PC-9 (cell line): ENCODE measurements around the gene CFAP107. TPM values are rescaled to one million over a fixed set of nuclear protein-coding genes. Genes with fewer than 3 reads are reported as not detected.

Source experiments
- BruUV-seq: library from RNA; stranded (reverse); fragments of 400-500 nt; replicated peaks from 2 replicates; lab custom pipeline; 2021; lab: Mats Ljungman, UMichigan
- CTCF ChIA-PET: fragments of 300-600 bp; sonication (Branson Sonifier 250); formaldehyde crosslinking; loops from one replicate; lab custom pipeline; 2022; ENCODE audit warnings: antibody characterized with exemption; lab: Charles Lee
- POLR2A ChIA-PET: fragments of 300-600 bp; sonication (Branson Sonifier 250); formaldehyde crosslinking; loops from one replicate; lab custom pipeline; 2022; ENCODE audit warnings: antibody characterized with exemption; ENCODE audit not compliant: unreplicated experiment; lab: Charles Lee
- DNase-seq, 2 experiments: peaks; one replicate each; pipeline versions ENCODE4 v3.0.0 to v3.0.0-alpha.2; 2015 to 2022; ENCODE audit warnings: mixed read lengths in 1 of 2
- H2AFZ ChIP-seq: fragments of 200-600 bp; sonication (generic); 2 replicates; pipeline ENCODE4 v1.8.1; 2017; ENCODE audit warnings: antibody characterized with exemption
- H3F3A ChIP-seq: fragments of 200-600 bp; sonication (generic); 2 replicates; pipeline ENCODE4 v1.8.1; 2017; ENCODE audit warnings: antibody characterized with exemption, mild to moderate bottlenecking, low read depth; ENCODE audit not compliant: insufficient read depth
- H3K27ac ChIP-seq: fragments of 200-600 bp; sonication (generic); 2 replicates; pipeline ENCODE4 v1.6.1; 2016; ENCODE audit warnings: mixed run types
- H3K27me3 ChIP-seq: fragments of 200-600 bp; sonication (generic); 2 replicates; pipeline ENCODE4 v1.6.1; 2016; ENCODE audit warnings: low read depth, mixed run types; ENCODE audit not compliant: insufficient read depth
- H3K36me3 ChIP-seq: fragments of 200-600 bp; sonication (generic); 2 replicates; pipeline ENCODE4 v1.6.1; 2016; ENCODE audit warnings: low read depth, mixed run types
- H3K4me1 ChIP-seq: fragments of 200-600 bp; sonication (generic); replicated peaks from 2 replicates; pipeline ENCODE4 v1.6.1; 2016; ENCODE audit warnings: mixed run types; ENCODE audit not compliant: insufficient read depth
- H3K4me2 ChIP-seq: fragments of 200-600 bp; sonication (generic); 2 replicates; pipeline ENCODE4 v1.6.1; 2017; ENCODE audit warnings: mixed run types
- H3K4me3 ChIP-seq: fragments of 200-600 bp; sonication (generic); 2 replicates; pipeline ENCODE4 v1.6.1; 2016; ENCODE audit warnings: mixed run types
- H3K79me2 ChIP-seq: fragments of 200-600 bp; sonication (generic); 2 replicates; pipeline ENCODE4 v1.6.1; 2017; ENCODE audit warnings: low read depth, mixed run types
- H3K9me2 ChIP-seq: fragments of 200-600 bp; sonication (generic); 2 replicates; pipeline ENCODE4 v1.8.1; 2017; ENCODE audit warnings: mild to moderate bottlenecking; ENCODE audit not compliant: insufficient read depth
- H3K9me3 ChIP-seq: fragments of 200-600 bp; sonication (generic); 2 replicates; pipeline ENCODE4 v1.8.1; 2016; ENCODE audit warnings: low read depth; ENCODE audit not compliant: insufficient read depth
- H4K20me1 ChIP-seq: fragments of 200-600 bp; sonication (generic); 2 replicates; pipeline ENCODE4 v1.8.1; 2017; ENCODE audit not compliant: insufficient read depth
- CTCF ChIP-seq: fragments of 200-600 bp; sonication (generic); conservative IDR thresholded peaks from 2 replicates; pipeline ENCODE4 v1.6.1; 2017; ENCODE audit warnings: mixed run types, antibody characterized with exemption, mild to moderate bottlenecking, moderate library complexity
- EZH2 ChIP-seq: fragments of 200-600 bp; sonication (generic); IDR thresholded peaks from 2 replicates; pipeline ENCODE4 v1.8.0; 2017; ENCODE audit warnings: antibody characterized with exemption, low read depth
- intact Hi-C: fragments of 100-400 bp; cut with micrococcal nuclease; formaldehyde crosslinking; loops from one replicate; pipeline ENCODE4 v1.10.0; 2022; ENCODE audit not compliant: unreplicated experiment
- total RNA-seq: library from RNA; stranded (reverse); gene quantifications from 2 replicates; pipeline ENCODE4 v1.2.3, GENCODE V29; 2021

The CFAP107 gene
- total RNA-seq, 1 experiment from 2014 or later: not detected

- no peaks in the 10 kb centered on the region for H3K79me2 ChIP-seq
- H3K4me3 ChIP-seq: no peak overlapping the region
- H3K27me3 ChIP-seq: peaks cover 46% of the 10 kb centered on the region
- H3K9me3 ChIP-seq: no peaks in the 10 kb centered on the region
- no peak overlapping the region for H3K4me2 ChIP-seq
- no peaks in the 10 kb centered on the region for H3K4me1 ChIP-seq
- BruUV-seq: no TSS peak
- no peaks in the 10 kb centered on the region for H3K36me3 ChIP-seq
- no peak for TF ChIP-seq EZH2
- no peak for TF ChIP-seq CTCF
- no peak overlapping the region for H2AFZ ChIP-seq
- no peak overlapping the region for H3K27ac ChIP-seq
- DNase-seq: no peak
- H3F3A ChIP-seq: no peaks in the 10 kb centered on the region
- ChIA-PET POLR2A (no interaction called here), CTCF (no interaction called here)
- intact Hi-C loops: no loop called here
- H3K9me2 ChIP-seq: no peaks in the 10 kb centered on the region
- H4K20me1 ChIP-seq: no peaks in the 10 kb centered on the region
Measured at GRCh38 chr1:12762766-12763165, 16.8 kb downstream of the CFAP107 start.

- H4K20me1 ChIP-seq: no peaks in the 10 kb centered on the region
- intact Hi-C loops: no loop called here
- H3K36me3 ChIP-seq: no peaks in the 10 kb centered on the region
- POLR2A ChIA-PET: no interaction called here
- no peak overlapping the region for H3K4me2 ChIP-seq
- H3K9me2 ChIP-seq: no peaks in the 10 kb centered on the region
- H3K27me3 ChIP-seq: peaks cover 40% of the 10 kb centered on the region
- BruUV-seq: no TSS peak
- H3F3A ChIP-seq: no peaks in the 10 kb centered on the region
- TF ChIP-seq CTCF (no peak), EZH2 (no peak)
- CTCF ChIA-PET: no interaction called here
- H3K79me2 ChIP-seq: no peaks in the 10 kb centered on the region
- H3K4me3 ChIP-seq: no peak overlapping the region
- H2AFZ ChIP-seq: no peak overlapping the region
- no peak overlapping the region for H3K27ac ChIP-seq
- no peak for DNase-seq
- no peaks in the 10 kb centered on the region for H3K4me1 ChIP-seq
- no peaks in the 10 kb centered on the region for H3K9me3 ChIP-seq
Measured at GRCh38 chr1:12763479-12763878, 17.5 kb downstream of the CFAP107 start.

GRCh38 chr1:12764016-12764415 lies 18.0 kb downstream of the CFAP107 start:
- H3K9me3 ChIP-seq: no peaks in the 10 kb centered on the region
- H3K9me2 ChIP-seq: no peaks in the 10 kb centered on the region
- H3K27me3 ChIP-seq: peaks cover 34% of the 10 kb centered on the region
- no peaks in the 10 kb centered on the region for H3K4me1 ChIP-seq
- H3K36me3 ChIP-seq: no peaks in the 10 kb centered on the region
- no peaks in the 10 kb centered on the region for H3F3A ChIP-seq
- no peaks in the 10 kb centered on the region for H4K20me1 ChIP-seq
- DNase-seq: no peak
- intact Hi-C loops: no loop called here
- no peaks in the 10 kb centered on the region for H3K79me2 ChIP-seq
- TF ChIP-seq EZH2: no peak
- TF ChIP-seq CTCF: no peak
- no peak overlapping the region for H3K4me2 ChIP-seq
- no peak overlapping the region for H2AFZ ChIP-seq
- BruUV-seq: no TSS peak
- no peak overlapping the region for H3K27ac ChIP-seq
- ChIA-PET POLR2A (no interaction called here), CTCF (no interaction called here)
- no peak overlapping the region for H3K4me3 ChIP-seq
